Measurements from ENCODE around the gene TMEM253. TPM values are rescaled to one million over a fixed set of nuclear protein-coding genes. Genes with fewer than 3 reads are reported as not detected.

Gene TMEM253
- total RNA-seq, 1 experiment from 2014 or later: 0.59 TPM

- POLR2A ChIA-PET: no interaction called here
- Histone ChIP-seq H3K4me1 (ENCODE audit: control insufficient read depth in 1 of 2, insufficient read depth in 2 of 2, low read length in 2 of 2) (no peaks in the 10 kb centered on the region), H3K9ac (ENCODE audit: low read length) (no peak overlapping the region), H3K4me2 (ENCODE audit: low read length) (no peak overlapping the region), H3K36me3 (ENCODE audit: control insufficient read depth in 1 of 2, insufficient read depth in 2 of 2, low read length in 2 of 2) (no peaks in the 10 kb centered on the region), H3K27ac (ENCODE audit: low read depth, low read length) (no peak overlapping the region), H2AFZ (ENCODE audit: low read depth, low read length, poor library complexity, severe bottlenecking) (no peak overlapping the region), H4K20me1 (ENCODE audit: insufficient read depth) (no peaks in the 10 kb centered on the region), H3K9me2 (ENCODE audit: insufficient read depth) (no peaks in the 10 kb centered on the region), H3K4me3 (replicated peaks in 1 of 2; ENCODE audit: low read depth in 1 of 2, low read length in 2 of 2) (no peak overlapping the region), H3K9me3 (ENCODE audit: control insufficient read depth in 1 of 2, insufficient read depth in 1 of 2, low read depth in 1 of 2, low read length in 2 of 2) (no peaks in the 10 kb centered on the region), H3K79me2 (ENCODE audit: insufficient read depth, low read length) (no peaks in the 10 kb centered on the region), H3K27me3 (ENCODE audit: insufficient read depth, low read length) (no peaks in the 10 kb centered on the region)
- DNase-seq (ENCODE audit: low read depth, low spot score) (no peak), ATAC-seq (no peak)
- no peak for TF ChIP-seq ZBTB33 (IDR thresholded peaks at IDR 0.05; ENCODE audit: extremely low read depth, insufficient replicate concordance, low read length)
- no peak for TF ChIP-seq ZFX (IDR thresholded peaks at IDR 0.05)
- TF ChIP-seq FOSL1 (IDR thresholded peaks at IDR 0.05; ENCODE audit: low read depth): no peak
- TF ChIP-seq RAD21 (IDR thresholded peaks at IDR 0.05; ENCODE audit: low read depth): no peak
- TF ChIP-seq, protein P1, sequence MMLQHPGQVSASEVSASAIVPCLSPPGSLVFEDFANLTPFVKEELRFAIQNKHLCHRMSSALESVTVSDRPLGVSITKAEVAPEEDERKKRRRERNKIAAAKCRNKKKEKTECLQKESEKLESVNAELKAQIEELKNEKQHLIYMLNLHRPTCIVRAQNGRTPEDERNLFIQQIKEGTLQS (IDR thresholded peaks at IDR 0.05): no peak
- TF ChIP-seq CEBPB (IDR thresholded peaks at IDR 0.05; ENCODE audit: low read depth): no peak
- TF ChIP-seq POLR2A (IDR thresholded peaks at IDR 0.05; ENCODE audit: borderline replicate concordance, extremely low read depth, insufficient read depth, insufficient read length): no peak
- TF ChIP-seq EZH2phosphoT487 (IDR thresholded peaks at IDR 0.05; ENCODE audit: borderline replicate concordance): no peak
- TF ChIP-seq SRF (IDR thresholded peaks at IDR 0.05; ENCODE audit: low read depth): no peak
- no peak for TF ChIP-seq ELF1 (IDR thresholded peaks at IDR 0.05; ENCODE audit: borderline replicate concordance, low read depth)
- TF ChIP-seq POLR2AphosphoS5 (IDR thresholded peaks at IDR 0.05; ENCODE audit: low read depth, low read length): no peak
- BruUV-seq (replicated peaks): no TSS peak
- RAD21 ChIA-PET (ENCODE audit: low non-redundant PET in 1 of 2, low total read pairs in 2 of 2, uncharacterized antibody in 2 of 2, unreplicated experiment in 2 of 2): no interaction called here
- intact Hi-C loops (cut with micrococcal nuclease): no loop called here
- CTCF ChIA-PET: interaction anchor here (0.9 to 1.3 kb wide), 2 partner anchors 11 to 13 kb away, joined by 3 read pairs; no protein-coding TSS in a partner anchor
These were observed 22.6 kb downstream of the TMEM253 start for GRCh38 chr14:21123429-21123828.
